Activated T-helper 1 cell treated with anti-CD3 and anti-CD28 coated beads, Interleukin-12 subunit alpha, Interleukin-12 subunit beta, Interleukin-2, Interleukin-4 antibody, amounts not matched to agents 30 ng/mL and 10 ng/mL and 1 ng/mL, durations not matched to agents 14 hours and 24 hours and 36 hours (primary cell): Measurements from ENCODE around the gene GALNT16. TPM values are rescaled to one million over a fixed set of nuclear protein-coding genes. Genes with fewer than 3 reads are reported as not detected.
A peak's percentile ranks its signal among the peaks of the same experiment; 100 is the strongest.

Source experiments
- DNase-seq: peaks from one replicate; pipeline ENCODE4 v3.0.0; 2021; ENCODE audit warnings: low spot score
- H3K27ac Mint-ChIP-seq: one replicate; pipeline ENCODE4 v1.8.0; 2021; ENCODE audit warnings: mild to moderate bottlenecking, mixed read lengths
- H3K27me3 Mint-ChIP-seq: one replicate; pipeline ENCODE4 v1.8.0; 2022; ENCODE audit warnings: mild to moderate bottlenecking, moderate library complexity, mixed read lengths; ENCODE audit not compliant: insufficient read depth
- H3K36me3 Mint-ChIP-seq: one replicate; pipeline ENCODE4 v1.8.0; 2021; ENCODE audit warnings: low read depth, mixed read lengths
- H3K4me1 Mint-ChIP-seq: one replicate; pipeline ENCODE4 v1.8.0; 2021; ENCODE audit warnings: low read depth, mixed read lengths
- H3K4me3 Mint-ChIP-seq: one replicate; pipeline ENCODE4 v1.8.0; 2021; ENCODE audit warnings: mild to moderate bottlenecking, moderate library complexity, mixed read lengths
- H3K9me3 Mint-ChIP-seq: one replicate; pipeline ENCODE4 v1.8.0; 2021; ENCODE audit warnings: mixed read lengths
- intact Hi-C: fragments of 100-400 bp; cut with micrococcal nuclease; formaldehyde crosslinking; loops from one replicate; pipeline ENCODE4 v1.15.1; 2024
- total RNA-seq: library from RNA; stranded (reverse); gene quantifications from 2 replicates; pipeline ENCODE4 v1.2.3, GENCODE V29; 2022

Gene GALNT16
- total RNA-seq, 1 donor from 2014 or later: 0.05 TPM

DNA sequence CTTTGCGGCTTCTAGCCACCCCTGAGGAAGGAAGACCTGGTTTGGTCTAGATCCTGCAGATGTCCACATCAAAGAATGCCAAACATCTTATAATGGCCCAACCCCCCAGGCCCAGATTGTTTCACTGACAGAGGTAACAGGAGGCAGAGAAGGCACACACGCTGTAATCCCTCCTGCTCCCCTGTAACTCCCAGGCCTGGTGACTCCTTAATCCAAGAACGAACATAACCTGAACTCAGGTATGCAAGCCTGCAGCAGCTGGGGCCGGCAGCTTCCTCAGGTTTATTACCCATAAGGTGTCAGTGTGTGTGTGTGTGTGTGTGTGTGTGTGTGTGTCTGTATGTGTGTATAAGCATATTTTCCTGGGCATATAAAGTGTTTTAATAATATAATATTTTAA lies 85.4 kb downstream of the GALNT16 start:
- no peak for DNase-seq
- intact Hi-C loops: no loop called here

GRCh38 chr14:69346710-69347109 lies 86.8 kb downstream of the GALNT16 start:
- Mint-ChIP-seq H3K27me3 (peaks cover 5% of the 10 kb centered on the region), H3K9me3 (no peaks in the 10 kb centered on the region), H3K27ac (no peak overlapping the region), H3K36me3 (no peaks in the 10 kb centered on the region), H3K4me3 (no peak overlapping the region), H3K4me1 (peaks cover 6% of the 10 kb centered on the region)
- no peak for DNase-seq
- intact Hi-C loops: no loop called here

More for the DNA sequence above, 85.4 kb downstream of the GALNT16 start:
- Mint-ChIP-seq H3K9me3 (no peaks in the 10 kb centered on the region), H3K4me3 (no peak overlapping the region), H3K4me1 (no peaks in the 10 kb centered on the region), H3K36me3 (no peaks in the 10 kb centered on the region), H3K27me3 (peaks cover 9% of the 10 kb centered on the region), H3K27ac (no peak overlapping the region)

DNA sequence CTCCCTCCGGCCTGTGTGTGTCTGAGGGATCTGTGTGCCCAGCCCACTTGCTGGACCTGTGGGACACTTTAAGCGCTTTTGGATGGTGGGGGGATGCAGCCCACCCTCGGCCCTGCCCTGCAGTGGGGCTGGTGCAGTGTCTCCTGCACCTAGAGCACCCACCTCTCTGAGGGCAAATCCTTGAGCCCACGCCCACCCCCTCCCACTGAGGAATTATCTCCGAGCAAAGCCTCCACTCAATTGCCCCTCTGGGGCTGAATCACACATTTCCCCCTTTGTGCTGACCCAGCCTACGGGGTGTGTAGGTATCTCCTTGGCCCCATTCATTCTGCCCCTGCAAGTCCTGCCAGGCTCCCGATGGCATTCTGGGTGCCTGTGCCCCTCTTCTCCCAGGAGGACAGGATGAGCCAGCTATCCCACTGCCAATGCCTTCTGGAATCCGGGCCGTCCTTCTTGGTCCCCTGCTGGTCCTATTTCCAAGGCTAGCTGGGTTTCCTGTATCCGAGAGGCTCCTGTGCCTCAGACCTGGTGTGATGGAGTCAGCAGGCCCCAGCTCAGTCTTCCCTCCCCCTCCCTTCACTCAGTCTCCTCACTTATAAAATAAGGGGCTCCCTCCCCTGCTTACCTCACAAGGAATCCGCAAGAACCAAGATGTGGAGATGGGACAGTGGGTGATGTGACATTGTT lies 89.3 kb downstream of the GALNT16 start:
- Mint-ChIP-seq H3K9me3 (no peaks in the 10 kb centered on the region), H3K27ac (no peak overlapping the region), H3K36me3 (peaks cover 3% of the 10 kb centered on the region), H3K27me3 (peaks cover 5% of the 10 kb centered on the region), H3K4me3 (no peak overlapping the region), H3K4me1 (peaks cover 13% of the 10 kb centered on the region)
- intact Hi-C loops: no loop called here
- no peak for DNase-seq

GRCh38 chr14:69350892-69351291 lies 90.9 kb downstream of the GALNT16 start:
- intact Hi-C loops: no loop called here
- H3K4me1 Mint-ChIP-seq: peaks cover 27% of the 10 kb centered on the region
- no peak overlapping the region for H3K4me3 Mint-ChIP-seq
- H3K27ac Mint-ChIP-seq: no peak overlapping the region
- H3K27me3 Mint-ChIP-seq: peaks cover 5% of the 10 kb centered on the region
- no peaks in the 10 kb centered on the region for H3K9me3 Mint-ChIP-seq
- no peak for DNase-seq
- peaks cover 3% of the 10 kb centered on the region for H3K36me3 Mint-ChIP-seq

DNA sequence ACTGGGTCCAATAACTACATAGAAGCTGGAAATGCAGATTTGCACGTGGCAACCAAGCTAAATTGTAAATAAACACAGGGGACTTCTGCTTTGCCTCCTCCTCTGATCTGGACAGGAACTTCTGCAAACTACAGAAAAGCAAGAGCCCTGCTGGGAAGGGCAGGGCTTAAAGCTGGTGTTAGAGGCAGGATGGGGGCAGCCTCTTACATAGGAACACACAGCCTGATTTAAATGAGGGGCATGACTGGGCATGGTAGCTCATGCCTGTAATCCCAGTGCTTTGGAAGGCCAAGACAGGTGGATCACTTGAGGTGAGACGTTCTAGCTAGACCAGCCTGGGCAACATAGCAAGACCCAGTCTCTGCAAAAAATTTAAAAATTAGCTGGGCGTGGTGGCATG lies 91.4 kb downstream of the GALNT16 start:
- Mint-ChIP-seq H3K36me3 (peaks cover 3% of the 10 kb centered on the region), H3K27me3 (peaks cover 5% of the 10 kb centered on the region), H3K4me1 (peaks cover 27% of the 10 kb centered on the region), H3K9me3 (no peaks in the 10 kb centered on the region), H3K27ac (no peak overlapping the region), H3K4me3 (no peak overlapping the region)
- DNase-seq: no peak
- intact Hi-C loops: no loop called here

DNA sequence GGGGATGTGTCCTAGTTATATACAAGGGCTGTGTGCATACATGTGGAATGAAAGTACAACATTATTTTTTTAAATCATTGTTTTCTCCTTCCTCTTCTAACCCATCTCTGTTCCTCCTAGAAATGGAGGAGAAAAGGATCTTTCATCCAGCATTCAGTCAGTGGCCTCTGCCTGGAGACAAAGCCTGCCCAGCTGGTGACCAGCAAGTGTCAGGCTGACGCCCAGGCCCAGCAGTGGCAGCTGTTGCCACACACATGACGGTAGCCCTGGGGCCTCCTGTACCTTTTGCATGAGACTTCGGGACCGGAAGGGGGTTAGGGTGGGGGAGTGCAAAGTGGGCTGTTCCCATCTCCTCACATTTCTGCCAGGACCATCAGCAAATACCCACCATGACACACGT lies 92.0 kb downstream of the GALNT16 start:
- no peak overlapping the region for H3K27ac Mint-ChIP-seq
- H3K36me3 Mint-ChIP-seq: peaks cover 3% of the 10 kb centered on the region
- no peak for DNase-seq
- no peaks in the 10 kb centered on the region for H3K9me3 Mint-ChIP-seq
- H3K4me1 Mint-ChIP-seq: peaks cover 27% of the 10 kb centered on the region
- peaks cover 5% of the 10 kb centered on the region for H3K27me3 Mint-ChIP-seq
- intact Hi-C loops: no loop called here
- no peak overlapping the region for H3K4me3 Mint-ChIP-seq

DNA sequence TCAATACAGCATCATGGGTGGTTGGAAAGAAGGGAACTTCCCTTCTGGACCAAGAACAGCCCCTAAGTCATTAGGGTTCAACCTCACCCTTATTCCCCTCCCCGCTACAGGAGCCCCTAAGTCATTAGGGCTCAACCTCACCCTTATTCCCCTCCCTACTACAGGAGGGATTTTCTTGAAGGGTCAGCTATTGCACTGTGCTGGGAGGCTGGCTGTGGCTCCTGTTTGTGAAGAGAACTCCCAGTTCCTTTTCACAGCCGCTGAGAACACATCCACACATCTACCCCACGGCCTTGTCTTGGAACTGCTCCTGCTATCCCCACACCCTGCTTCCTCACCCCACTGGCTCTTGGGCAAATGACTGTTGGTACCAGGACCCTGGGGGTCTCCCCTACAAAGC lies 93.2 kb downstream of the GALNT16 start:
- intact Hi-C loops: no loop called here
- H3K4me3 Mint-ChIP-seq: no peak overlapping the region
- peaks cover 35% of the 10 kb centered on the region for H3K4me1 Mint-ChIP-seq
- H3K9me3 Mint-ChIP-seq: no peaks in the 10 kb centered on the region
- no peak overlapping the region for H3K27ac Mint-ChIP-seq
- DNase-seq: no peak
- H3K36me3 Mint-ChIP-seq: peaks cover 3% of the 10 kb centered on the region
- peaks cover 5% of the 10 kb centered on the region for H3K27me3 Mint-ChIP-seq

- intact Hi-C loops: loop anchor here (1.0 kb wide), 1 partner anchor 44 kb away; the partner anchor contains the start of genes ERH and SLC39A9
- peak overlapping the region; percentile 56 for H3K4me3 Mint-ChIP-seq
- H3K36me3 Mint-ChIP-seq: peaks cover 5% of the 10 kb centered on the region
- peak overlapping the region; percentile 87 for H3K27ac Mint-ChIP-seq
- DNase-seq: peak; percentile 74
- H3K9me3 Mint-ChIP-seq: no peaks in the 10 kb centered on the region
- H3K4me1 Mint-ChIP-seq: peaks cover 48% of the 10 kb centered on the region
- H3K27me3 Mint-ChIP-seq: peaks cover 7% of the 10 kb centered on the region
Measured at GRCh38 chr14:69354383-69355153, 94.6 kb downstream of the GALNT16 start.

- intact Hi-C loops: no loop called here
Measured at GRCh38 chr14:69355154-69355597, 95.2 kb downstream of the GALNT16 start.

GRCh38 chr14:69355607-69356281 lies 95.8 kb downstream of the GALNT16 start:
- DNase-seq: no peak
- Mint-ChIP-seq H3K36me3 (peaks cover 5% of the 10 kb centered on the region), H3K4me1 (peaks cover 48% of the 10 kb centered on the region), H3K9me3 (no peaks in the 10 kb centered on the region), H3K4me3 (no peak overlapping the region), H3K27ac (peak overlapping the region; percentile 44), H3K27me3 (peaks cover 7% of the 10 kb centered on the region)
- intact Hi-C loops: no loop called here

More at GRCh38 chr14:69355154-69355597, 95.2 kb downstream of the GALNT16 start:
- no peaks in the 10 kb centered on the region for H3K9me3 Mint-ChIP-seq
- H3K4me1 Mint-ChIP-seq: peaks cover 48% of the 10 kb centered on the region
- peak overlapping the region; percentile 56 for H3K4me3 Mint-ChIP-seq
- DNase-seq: no peak
- peaks cover 5% of the 10 kb centered on the region for H3K36me3 Mint-ChIP-seq
- H3K27me3 Mint-ChIP-seq: peaks cover 7% of the 10 kb centered on the region
- H3K27ac Mint-ChIP-seq: peak overlapping the region; percentile 87

- no peak for DNase-seq
- intact Hi-C loops: no loop called here
- Mint-ChIP-seq H3K9me3 (no peaks in the 10 kb centered on the region), H3K27me3 (peaks cover 7% of the 10 kb centered on the region), H3K27ac (no peak overlapping the region), H3K4me1 (peaks cover 43% of the 10 kb centered on the region), H3K4me3 (no peak overlapping the region), H3K36me3 (peaks cover 5% of the 10 kb centered on the region)
Measured at GRCh38 chr14:69356903-69357543, 97.1 kb downstream of the GALNT16 start.

- peaks cover 3% of the 10 kb centered on the region for H3K27me3 Mint-ChIP-seq
- H3K36me3 Mint-ChIP-seq: peaks cover 5% of the 10 kb centered on the region
- no peak overlapping the region for H3K4me3 Mint-ChIP-seq
- H3K27ac Mint-ChIP-seq: no peak overlapping the region
- no peak for DNase-seq
- peaks cover 43% of the 10 kb centered on the region for H3K4me1 Mint-ChIP-seq
- intact Hi-C loops: no loop called here
- no peaks in the 10 kb centered on the region for H3K9me3 Mint-ChIP-seq
Measured at GRCh38 chr14:69357544-69358200, 97.7 kb downstream of the GALNT16 start.
